HG03460 (cell line): ENCODE measurements around the gene TENM4.

ENCODE experiments used
- ATAC-seq: cut with Tn5 transposase; IDR thresholded peaks from one replicate; pipeline ENCODE4 v1.9.1; 2021; ENCODE audit not compliant: unreplicated experiment

The TENM4 gene

DNA sequence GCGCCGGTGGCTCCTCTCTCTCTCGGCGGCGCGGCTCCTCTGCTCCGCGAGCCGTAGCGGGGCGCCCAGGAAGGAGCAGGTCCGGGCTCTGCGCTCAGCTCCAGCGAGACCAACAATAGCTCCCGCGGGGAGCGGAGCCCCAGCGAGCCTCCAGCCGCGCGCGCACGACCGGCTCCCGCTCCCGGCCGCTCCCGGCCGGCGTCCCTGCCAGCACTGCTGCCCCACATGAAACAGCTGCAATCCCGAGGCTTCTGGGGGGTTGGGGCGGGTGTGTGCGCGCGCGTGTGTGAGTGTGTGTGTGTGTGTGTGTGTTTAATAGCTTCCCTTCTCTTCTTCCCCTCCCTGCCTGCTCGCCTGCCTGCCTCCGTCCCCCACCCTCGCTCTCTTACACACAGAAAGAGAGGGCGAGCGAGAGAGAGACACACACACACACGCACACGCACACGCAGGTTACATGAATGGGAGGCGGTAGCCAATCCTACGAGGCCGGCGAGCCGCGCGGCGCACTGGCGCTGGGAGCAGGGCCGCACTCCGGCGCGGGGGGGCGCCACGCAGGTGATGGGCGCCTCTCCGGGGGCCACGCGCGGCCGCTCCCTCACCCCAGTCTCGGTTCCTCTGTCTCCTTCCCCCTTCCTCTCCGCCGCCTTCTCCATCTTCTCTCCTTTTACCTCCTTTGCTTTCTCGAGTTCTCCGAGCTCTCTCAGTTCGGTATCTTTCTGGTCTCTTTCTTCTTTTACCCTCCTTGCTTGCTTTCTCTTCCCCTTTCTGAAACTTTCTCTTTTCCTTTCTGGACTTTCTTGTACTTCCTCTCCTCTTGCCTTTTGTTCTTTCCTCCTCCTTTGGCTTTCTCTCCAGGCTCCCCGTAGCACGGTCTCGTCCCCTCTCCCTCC, at the start of gene TENM4:
TENM4 (minus strand) TSS at position 460 of the 890 bp plus-strand sequence. CDS start 371,086 bp downstream, outside the sequence.
- no peak for ATAC-seq

DNA sequence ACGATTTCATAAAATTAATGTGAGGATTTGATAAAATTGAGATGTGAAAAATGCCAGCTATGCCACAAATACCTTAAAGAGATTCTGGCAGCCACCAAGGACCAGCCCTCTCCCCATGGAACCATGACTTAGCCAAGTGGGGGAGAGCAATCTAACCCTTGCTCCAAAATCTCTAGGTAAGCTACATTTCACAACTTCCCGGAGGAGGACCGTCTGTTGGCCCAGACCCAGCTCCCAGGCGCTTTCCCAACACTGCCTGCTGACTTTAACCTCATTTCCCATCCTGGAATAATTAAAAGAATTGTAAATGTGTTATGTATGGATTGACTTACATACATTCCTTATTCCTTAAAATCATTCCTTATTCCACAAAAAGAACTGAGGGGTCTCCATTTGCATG, 47.5 kb upstream of the TENM4 start:
- ATAC-seq = no peak

DNA sequence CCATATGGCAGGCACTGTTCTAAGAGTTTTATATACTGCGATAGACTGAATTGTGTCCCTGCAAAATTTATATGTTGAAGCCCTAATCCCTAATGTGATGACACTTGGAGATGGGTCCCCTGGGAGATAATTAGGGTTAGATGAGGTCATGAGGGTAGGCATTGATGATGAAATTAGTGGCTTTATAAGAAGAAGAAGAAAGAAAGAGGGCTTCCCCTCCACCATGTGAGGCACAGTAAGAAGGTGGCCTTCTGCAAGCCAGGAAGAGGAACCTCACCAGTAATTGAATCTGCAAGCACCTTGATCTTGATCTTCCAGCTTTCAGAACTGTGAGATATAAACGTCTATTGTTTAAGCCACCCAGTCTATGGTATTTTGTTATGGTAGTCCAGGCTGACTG, 46.6 kb upstream of the TENM4 start:
- ATAC-seq = no peak

DNA sequence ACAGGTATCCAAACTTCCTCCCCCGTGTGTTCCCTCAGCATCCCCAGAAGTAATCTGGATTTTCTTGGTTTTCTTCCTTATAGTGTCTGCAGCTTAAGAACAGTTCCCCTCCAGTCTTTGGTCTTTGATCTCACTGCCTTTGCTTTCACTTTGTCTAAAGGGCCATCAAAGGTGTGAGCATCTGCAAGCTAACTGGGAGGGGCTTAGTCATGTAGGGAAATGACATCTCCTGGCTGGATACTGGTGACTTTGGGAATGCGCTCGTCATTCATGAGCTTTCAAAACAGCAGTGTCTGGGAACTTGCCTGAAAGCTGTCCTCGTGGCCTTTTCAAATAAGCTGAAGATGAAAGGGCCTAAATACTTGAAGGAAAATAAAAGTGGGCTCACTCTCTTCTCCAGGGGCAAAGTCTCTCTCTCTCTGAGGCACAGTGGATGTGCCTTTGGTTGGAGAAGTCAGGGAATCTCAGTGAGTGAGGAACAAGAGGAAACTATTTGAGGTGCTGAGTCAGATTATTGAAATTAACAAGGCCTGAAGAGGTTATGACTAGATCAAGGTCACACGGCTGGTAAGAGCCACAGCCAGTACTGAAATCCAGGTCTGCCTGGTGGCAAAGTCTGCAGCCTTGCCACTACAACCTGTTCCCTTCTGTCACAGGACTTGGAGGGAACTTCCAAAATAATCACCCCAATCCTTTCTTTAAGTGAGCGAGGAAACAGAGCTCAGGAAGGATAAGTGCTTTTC, 45.6 kb upstream of the TENM4 start:
- no peak for ATAC-seq

DNA sequence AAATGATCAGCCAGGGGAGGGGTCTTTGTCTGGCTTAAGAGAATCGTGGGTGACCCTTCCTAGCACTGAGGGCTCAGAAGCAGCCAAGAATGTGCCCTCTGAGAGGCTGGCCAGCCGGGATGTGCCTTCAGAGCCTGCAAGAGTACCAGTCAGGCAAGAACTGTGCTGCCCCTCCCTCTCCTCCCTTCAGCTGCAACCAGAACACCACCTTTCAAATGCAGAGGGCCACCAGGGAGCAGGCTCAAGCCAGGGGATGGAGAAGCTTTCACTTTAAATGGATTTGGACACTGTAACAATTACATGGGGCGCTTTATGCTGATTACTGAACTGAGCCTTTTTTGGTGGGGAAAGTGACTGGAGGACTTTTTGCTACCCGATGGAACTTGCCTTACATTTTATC, 44.9 kb upstream of the TENM4 start:
- no peak for ATAC-seq

DNA sequence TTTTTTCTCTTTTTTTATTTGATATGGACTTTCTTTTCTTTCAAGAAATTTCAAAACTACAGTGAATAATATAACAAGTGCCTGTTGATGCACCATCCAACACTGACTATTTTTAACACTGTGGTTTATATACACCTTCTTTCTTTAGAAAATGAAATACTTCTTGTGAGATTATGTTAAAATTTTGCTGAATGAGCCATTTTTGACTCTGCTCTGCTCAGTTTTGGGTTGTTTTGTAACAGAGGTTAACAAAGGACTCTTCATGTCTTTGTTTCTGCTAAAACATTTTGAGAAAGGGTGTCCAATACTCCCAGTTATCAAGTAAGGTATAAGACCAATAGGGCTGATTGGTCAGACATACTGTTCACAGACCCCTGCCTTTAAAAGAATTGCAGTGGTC, 44.0 kb upstream of the TENM4 start:
- no peak for ATAC-seq

DNA sequence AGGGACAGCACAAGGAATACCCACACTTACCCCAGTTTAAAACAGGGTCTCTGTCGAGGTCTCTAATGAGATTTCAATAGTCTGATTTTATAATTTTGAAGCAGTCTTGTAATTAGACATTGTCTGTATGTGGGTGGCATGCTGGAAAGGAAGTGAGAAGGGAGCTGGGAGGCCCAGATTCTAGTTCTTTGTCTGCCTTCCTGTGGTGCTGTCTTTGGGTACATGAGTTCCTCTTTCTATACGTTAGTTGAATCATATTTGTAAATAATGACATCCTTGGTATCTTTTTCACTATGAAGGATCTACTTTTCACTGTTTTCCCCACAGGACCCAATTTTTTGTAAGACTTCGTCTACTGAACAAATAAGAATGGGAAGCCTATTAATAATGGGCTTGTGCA, 42.0 kb upstream of the TENM4 start:
- peak; percentile 85 for ATAC-seq

DNA sequence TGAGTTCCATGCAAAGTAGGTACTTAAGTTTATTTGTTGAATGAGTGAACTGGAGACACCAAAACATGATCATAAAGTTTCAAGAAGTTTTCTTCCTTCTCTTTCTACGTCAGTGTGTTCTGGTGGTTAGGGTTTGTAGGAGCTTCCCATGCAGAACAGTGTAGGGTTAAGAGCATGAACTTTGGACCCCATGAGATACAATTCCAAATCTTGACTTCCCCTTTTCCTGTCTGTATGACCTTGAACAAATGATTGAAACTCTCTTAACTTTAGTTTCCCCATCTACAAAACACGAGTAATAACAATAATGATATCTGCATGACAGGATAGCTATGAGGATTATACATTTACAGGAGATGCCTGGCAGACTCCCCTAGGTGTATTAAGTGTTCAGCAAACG, 41.0 kb upstream of the TENM4 start:
- peak; percentile 42 for ATAC-seq

DNA sequence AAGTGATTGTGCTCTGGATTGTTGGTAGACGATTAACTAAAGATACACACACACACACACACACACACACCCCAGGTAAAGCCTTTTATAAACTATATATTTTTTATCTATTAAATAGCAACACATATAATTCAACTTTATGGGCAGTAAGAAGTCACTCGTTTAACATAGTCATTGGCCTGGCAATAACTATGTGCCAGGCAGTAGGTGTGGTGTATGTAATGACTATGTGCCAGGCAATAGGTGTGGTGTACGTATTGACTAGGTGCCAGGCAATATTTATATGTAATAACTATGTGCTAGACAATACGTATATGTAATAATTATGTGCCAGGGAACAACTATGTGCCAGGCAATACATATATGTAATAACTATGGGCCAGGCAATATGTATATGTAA, 40.0 kb upstream of the TENM4 start:
- no peak for ATAC-seq

DNA sequence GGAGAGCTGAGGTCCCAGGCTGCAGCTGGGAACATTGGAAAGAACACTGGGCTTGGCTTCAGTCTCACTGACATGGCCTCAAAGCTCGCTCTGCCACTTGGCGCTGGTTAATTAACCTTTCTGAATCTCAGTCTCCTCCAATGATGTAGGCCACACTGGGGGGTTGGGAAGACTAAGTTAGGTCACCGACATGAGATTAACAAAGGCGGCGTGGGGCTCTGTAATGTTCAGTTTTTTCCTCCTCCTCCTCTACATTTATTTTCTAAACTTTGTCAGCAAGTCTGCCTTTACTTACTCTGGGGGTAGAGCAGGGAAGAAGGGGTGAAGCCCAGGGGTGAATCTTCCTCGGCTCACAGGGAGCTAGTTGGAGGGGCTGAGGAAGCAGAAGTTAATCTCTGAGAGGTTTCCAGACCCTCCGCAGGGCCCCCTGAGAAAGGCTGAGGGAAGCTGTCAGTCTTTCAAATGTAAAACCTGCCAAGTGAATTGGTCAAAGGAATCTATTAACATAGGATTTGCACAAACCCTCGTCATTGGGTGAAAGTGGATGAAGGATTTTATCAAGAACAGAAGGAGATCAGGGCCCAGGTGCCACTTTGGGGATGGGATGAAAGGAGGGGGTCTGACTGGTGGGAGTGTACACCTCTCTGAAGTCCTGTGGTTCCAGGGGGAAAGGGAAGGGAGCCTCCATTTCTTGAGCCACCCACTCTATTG, 32.1 kb upstream of the TENM4 start:
- no peak for ATAC-seq

DNA sequence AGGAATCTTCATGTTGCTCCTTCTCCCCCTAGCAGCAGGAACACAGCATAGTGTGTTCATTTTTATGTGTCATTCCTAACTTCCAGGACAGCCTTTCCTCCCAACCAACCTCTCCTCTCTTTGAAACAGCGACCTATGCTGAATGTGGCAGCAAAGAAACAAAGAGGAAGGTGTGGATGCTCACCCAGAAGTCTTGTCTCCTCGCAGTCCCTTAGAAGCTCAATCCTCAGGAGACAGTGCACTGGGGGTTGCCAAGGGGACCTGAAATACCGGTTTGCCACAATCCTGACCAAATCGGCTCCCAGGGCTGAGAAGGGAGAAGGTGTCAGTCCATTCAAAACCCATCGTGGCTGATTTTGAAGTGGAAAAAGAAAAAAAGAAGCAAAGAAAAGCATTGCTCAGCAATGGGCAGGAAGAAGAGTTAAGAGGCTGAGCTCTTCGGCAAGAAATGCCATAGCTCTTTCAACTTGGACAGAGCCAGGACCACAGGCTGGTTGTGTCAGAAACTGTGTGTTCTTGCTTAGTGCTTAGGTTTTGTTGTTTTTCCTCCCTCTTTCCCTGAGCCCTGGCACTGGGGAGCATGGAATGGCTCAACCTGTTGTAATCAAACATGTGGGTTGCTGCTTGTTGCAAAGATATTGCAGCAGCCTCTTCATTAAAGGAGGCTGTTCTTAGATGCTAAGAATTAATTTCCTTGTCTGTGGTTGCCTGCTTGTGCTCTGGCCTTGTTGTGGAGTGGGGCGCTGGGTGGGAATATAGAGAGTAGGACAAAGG, 30.4 kb upstream of the TENM4 start:
- ATAC-seq = no peak

DNA sequence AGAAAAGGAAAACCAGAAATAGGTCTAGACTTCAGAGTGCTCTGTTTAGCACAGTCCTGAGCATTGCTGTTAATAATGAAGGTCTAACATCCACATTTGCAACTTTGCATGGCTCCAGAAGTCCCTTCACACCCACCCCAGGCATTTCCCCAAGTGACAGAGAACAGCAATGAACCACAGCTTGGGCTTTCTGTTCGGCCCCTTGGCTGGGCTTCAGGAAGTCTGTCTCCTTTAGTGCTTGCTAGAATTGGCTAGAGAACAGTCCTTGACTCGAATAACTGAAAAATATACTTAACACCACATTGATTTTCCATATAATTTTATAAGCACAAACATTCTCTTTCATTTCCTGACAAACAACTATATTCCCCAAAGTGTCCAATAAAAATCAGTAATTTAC, 29.3 kb upstream of the TENM4 start:
- ATAC-seq = no peak

DNA sequence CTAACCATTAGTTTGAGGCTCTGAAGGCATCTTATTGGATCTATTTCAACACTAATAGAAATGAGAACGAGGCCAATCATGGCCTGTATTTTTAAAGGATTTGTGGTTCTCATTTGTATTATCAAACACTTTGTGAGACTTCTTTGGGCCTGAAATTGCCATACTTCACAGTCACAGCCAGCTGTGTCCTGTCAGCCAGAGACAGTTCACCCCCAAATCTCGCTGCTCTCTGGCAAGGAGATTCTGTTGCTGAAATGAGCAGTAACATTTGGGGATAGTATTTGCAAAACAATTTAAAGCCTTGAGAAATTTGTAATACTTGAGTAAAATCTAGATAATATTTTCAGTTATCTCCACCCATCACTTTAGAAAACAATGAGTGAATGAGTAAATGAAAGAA, 26.9 kb upstream of the TENM4 start:
- no peak for ATAC-seq

DNA sequence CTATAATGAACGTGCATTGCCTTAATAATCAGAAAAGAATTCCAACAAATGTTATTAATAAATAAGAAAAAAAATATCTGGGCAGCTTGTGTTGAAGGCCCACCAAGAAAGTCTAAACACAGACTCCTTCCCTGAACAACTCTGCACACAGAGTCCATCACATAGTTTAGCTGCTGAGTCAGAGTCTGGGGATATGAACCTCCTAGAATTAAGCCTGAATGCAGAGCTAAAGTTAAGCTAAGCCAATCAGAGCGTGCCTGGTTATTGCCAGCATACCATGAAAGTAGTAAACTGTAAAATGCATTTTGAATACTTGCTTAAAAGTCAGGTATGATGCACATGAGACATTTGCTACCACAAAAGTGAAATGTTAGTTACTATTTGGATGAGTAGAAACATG, 25.6 kb upstream of the TENM4 start:
- ATAC-seq = no peak

DNA sequence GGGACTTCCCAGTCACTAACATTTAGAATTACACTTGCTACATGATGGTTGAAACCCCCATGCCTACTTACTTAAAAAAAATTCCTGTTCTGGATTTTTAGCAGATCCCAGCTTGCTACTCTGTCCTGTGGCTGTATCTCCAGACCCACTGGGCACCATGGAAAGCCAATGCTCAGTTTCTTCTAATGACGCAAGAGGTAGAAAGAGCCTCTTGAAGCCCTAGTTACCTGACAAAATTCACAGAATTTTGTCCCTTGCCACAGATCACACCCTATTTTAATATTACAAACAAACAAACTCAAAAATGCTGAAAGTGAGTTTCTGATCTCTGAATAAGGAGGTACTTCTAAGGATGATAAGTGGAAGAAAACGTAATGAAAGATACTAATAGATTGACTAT, 24.3 kb upstream of the TENM4 start:
- ATAC-seq = no peak

DNA sequence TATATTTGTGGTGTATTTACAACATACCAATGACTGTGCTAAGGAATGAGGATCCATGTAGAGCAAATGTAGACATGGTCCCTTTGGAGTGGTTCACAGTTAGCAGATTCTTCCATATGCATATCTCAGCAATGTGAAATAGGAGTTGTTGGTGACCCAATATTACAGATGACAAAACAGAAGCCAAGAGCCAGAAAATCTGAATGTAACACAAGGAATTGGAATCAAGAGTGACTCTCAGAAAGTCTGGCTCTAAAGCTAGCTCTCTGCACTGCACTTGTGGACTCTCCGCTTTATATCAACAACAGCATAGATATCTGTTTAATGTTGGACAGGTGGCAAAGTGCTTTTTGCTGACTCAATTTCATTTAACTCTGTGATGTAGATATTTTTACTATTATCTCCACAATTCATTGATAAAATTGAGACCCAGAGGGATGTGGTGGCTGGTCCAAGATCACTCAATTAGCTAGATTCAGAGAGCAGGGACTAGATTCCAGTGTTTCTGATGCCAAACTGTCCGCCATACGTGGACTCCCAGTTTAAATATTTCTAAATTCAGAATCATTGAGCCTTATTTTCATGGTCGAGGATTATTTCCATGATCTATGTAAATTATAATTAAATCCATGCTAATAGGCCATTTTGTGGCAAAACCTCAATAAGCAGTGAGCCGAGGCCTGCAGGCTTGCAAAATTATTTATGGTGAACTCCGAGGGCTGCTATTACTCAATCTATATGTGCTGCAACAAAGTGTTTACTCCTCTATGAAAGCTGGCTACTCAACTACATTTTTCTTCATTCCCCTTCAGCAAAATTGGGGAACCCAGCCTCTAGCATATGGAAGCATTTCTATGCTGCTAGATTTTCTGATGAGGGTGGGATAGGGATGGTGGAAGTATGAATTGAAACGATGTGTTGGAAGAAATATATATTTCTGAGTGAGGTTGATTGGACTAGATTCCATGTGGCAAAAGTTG, 21.1 kb upstream of the TENM4 start:
- ATAC-seq = no peak

DNA sequence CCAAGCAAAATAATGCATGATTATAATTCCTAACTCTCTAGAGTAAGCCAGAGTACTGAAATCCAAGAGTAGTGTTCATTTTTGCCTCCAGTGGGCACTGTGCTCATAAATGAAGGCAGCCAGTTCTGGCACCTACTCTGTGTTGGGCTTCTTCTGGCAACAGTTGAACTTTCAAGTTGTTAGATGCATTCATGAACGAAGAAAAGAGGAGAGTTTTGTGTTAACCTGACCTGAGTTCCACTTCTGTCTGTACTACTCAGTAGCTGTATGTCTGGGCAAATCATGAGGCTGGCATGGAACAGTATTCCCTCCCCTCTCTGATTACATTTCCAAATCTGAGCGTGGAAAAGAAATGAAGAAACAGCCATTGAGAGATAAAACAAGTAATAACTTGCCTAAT, 20.3 kb upstream of the TENM4 start:
- ATAC-seq = no peak

DNA sequence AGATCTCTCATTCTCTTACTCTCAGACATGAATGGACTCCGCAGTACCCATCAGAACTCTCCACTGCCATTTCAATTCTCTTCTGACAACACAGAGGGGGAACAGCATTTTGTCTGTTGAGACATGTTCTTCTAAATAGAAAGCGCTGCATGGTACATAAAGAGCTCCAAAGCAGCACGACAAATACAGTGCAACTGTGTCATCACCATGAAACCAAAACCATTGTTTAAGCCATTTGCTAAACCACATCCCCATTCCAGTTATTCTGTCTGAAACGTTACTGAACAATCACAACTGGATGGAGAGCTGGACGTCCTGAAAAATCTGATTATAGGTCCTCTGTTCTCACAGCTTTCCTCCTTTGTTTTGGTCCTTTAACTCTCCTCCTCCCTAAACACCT, 17.9 kb upstream of the TENM4 start:
- ATAC-seq = no peak

DNA sequence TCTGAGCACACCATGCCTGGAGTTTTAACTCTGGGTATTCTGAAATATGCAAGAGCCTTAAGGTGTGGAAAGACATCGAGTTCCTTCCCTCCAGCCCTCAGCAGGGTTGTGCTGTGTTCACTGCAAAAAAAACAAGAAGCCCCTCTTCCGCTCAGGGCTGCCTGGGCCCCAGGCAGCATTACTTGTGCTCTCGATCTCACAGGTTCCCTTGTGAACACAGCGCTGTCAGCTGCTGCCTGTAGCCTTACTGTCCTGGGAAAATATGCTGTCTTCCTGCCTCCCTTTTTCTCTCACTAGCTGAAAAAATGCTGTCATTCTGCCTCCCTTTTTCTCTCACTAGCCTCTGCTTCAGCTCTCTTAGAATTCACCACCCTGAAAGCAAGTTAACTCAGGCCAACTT, 15.7 kb upstream of the TENM4 start:
- ATAC-seq = no peak

DNA sequence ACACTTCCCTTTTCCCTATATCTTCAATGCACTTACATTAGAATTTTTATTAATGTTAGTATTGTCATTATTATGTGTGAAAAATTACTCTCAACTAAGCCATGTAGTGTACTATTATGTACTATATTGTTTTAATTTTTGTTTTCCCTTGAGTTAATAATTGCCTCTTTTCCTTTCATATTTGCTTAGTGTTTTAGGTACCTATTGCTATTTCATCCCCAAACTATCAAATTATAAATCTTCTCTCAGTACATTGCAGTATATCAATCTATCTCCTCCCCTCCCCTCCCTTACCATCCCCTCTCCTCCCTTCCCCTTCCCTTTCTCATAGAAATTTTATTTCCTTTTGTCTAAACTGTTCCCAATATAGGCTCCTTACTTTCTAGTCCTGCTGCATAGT, 12.8 kb upstream of the TENM4 start:
- ATAC-seq = no peak
